Glutamatergic neuron (in vitro differentiated cells): ENCODE measurements around the gene ZDHHC4. TPM values are rescaled to one million over a fixed set of nuclear protein-coding genes. Genes with fewer than 3 reads are reported as not detected.

ENCODE experiments used
- DNase-seq: peaks from one replicate; pipeline ENCODE4 v3.0.0; 2022
- H3K27ac Mint-ChIP-seq: one replicate; pipeline ENCODE4 v1.8.0; 2020; ENCODE audit warnings: mild to moderate bottlenecking, mixed read lengths, inconsistent platforms; ENCODE audit not compliant: unreplicated experiment
- H3K27me3 Mint-ChIP-seq: one replicate; pipeline ENCODE4 v1.8.0; 2020; ENCODE audit warnings: mild to moderate bottlenecking, moderate library complexity, mixed read lengths, inconsistent platforms; ENCODE audit not compliant: unreplicated experiment
- H3K36me3 Mint-ChIP-seq: one replicate; pipeline ENCODE4 v1.8.0; 2020; ENCODE audit warnings: mild to moderate bottlenecking, mixed read lengths, inconsistent platforms; ENCODE audit not compliant: unreplicated experiment
- H3K4me1 Mint-ChIP-seq: one replicate; pipeline ENCODE4 v1.8.0; 2020; ENCODE audit warnings: mild to moderate bottlenecking, low read depth, mixed read lengths, inconsistent platforms; ENCODE audit not compliant: unreplicated experiment
- H3K4me3 Mint-ChIP-seq: one replicate; pipeline ENCODE4 v1.8.0; 2020; ENCODE audit warnings: mild to moderate bottlenecking, mixed read lengths, inconsistent platforms; ENCODE audit not compliant: unreplicated experiment
- H3K9me3 Mint-ChIP-seq: one replicate; pipeline ENCODE4 v1.8.0; 2020; ENCODE audit warnings: mild to moderate bottlenecking, moderate library complexity, mixed read lengths, inconsistent platforms; ENCODE audit not compliant: unreplicated experiment
- total RNA-seq: library from RNA; stranded (reverse); fragmentation: NEBNext Ultra II Directional; extraction: Animal tissue kit (Norgen Biotek cat#: 25700); gene quantifications from one replicate; pipeline ENCODE4 v1.2.1, GENCODE V29; 2021; ENCODE audit not compliant: unreplicated experiment
- TF ChIP-seq, protein P1 (sequence below): fragments of 200-600 bp; sonication (generic); IDR thresholded peaks from one replicate; pipeline ENCODE4 v1.5.0; 2021; ENCODE audit not compliant: partially characterized antibody, unreplicated experiment

ZDHHC4 gene
- total RNA-seq, 1 donor from 2014 or later = 60.5 TPM

DNA sequence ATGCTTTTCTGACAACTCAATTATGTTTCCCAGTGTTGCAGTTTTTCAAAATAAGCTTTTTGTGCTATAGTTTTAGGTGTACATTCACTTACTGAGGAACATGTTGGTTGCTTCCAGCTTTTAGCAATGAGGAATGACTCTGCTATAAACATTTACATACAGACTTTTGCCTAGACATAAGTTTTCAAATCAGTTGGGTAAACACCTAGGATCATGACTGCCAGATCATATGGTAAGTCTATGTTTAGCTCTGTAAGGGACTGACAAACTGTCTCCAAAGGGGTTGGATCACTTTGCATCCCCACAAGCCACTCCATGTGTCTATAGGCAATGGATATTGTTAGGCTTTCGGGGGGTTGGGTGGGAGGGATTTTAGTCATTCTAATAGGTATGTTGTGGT is 15.1 kb upstream of the ZDHHC4 start:
- DNase-seq = no peak
- Mint-ChIP-seq H3K36me3 (no peaks in the 10 kb centered on the region), H3K27me3 (peaks cover 4% of the 10 kb centered on the region), H3K4me1 (peaks cover 4% of the 10 kb centered on the region), H3K9me3 (no peaks in the 10 kb centered on the region), H3K4me3 (no peak overlapping the region), H3K27ac (no peak overlapping the region)
- TF ChIP-seq, protein P1, sequence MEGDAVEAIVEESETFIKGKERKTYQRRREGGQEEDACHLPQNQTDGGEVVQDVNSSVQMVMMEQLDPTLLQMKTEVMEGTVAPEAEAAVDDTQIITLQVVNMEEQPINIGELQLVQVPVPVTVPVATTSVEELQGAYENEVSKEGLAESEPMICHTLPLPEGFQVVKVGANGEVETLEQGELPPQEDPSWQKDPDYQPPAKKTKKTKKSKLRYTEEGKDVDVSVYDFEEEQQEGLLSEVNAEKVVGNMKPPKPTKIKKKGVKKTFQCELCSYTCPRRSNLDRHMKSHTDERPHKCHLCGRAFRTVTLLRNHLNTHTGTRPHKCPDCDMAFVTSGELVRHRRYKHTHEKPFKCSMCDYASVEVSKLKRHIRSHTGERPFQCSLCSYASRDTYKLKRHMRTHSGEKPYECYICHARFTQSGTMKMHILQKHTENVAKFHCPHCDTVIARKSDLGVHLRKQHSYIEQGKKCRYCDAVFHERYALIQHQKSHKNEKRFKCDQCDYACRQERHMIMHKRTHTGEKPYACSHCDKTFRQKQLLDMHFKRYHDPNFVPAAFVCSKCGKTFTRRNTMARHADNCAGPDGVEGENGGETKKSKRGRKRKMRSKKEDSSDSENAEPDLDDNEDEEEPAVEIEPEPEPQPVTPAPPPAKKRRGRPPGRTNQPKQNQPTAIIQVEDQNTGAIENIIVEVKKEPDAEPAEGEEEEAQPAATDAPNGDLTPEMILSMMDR = no peak

DNA sequence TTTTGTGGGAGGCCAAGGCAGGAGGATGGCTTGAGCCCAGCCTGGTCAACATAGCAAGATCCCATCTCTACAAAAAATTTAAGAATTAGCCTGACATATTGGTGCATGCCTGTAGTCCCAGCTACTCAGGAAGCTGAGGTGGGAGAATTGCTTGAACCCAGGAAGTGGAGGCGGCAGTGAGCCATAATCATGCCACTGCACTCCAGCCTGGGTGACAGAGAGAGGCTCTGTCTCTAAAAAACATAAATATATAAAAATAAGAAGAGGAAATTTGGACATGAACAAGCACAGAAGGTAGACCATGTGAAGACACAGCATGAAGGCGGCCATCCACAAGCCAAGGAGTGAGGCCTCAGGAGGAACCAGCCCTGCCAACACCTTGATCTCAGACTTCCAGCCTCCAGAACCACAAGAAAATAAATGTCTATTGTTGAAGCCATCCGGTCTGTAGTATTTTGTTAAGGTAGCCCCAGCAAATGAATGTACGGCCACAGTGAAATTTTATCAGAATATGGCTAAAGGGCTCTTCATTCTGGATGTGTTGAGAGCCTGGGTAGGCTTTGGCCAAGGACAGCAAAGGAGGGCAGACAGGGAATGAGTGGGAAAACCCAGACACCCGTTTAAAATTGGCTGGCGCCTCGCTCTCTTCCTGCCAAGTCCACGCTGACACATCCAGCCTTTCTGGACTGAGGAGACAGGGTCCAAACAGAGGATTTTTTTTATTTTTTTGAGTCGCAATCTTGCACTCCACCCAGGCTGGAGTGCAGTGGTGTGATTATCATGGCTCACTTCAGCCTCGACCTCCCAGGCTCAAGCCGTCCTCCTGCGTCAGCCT is 13.1 kb upstream of the ZDHHC4 start:
- peaks cover 2% of the 10 kb centered on the region for H3K27me3 Mint-ChIP-seq
- H3K4me1 Mint-ChIP-seq = peaks cover 4% of the 10 kb centered on the region
- no peaks in the 10 kb centered on the region for H3K9me3 Mint-ChIP-seq
- H3K27ac Mint-ChIP-seq = no peak overlapping the region
- H3K36me3 Mint-ChIP-seq = no peaks in the 10 kb centered on the region
- TF ChIP-seq, protein P1 = no peak
- H3K4me3 Mint-ChIP-seq = no peak overlapping the region
- no peak for DNase-seq

DNA sequence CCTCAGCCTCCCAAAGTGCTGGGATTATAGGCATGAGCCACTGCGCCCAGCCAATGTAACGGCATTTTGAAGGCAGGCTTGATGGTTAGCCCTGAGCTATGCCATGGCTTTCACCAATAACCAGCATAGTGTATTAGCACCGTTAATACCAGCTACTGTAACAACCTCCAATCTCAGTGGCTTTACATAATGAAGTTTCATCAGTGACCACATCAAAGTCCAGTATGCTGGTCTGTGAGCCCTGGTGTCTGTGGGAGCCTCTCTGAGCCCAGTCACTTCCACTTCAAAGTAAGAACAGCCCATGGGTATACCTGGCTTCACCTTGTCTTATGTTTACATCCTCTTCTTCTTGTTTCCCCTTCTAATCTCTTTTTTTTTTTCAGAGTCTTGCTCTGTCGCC is 11.6 kb upstream of the ZDHHC4 start:
- H3K4me1 Mint-ChIP-seq = no peaks in the 10 kb centered on the region
- peaks cover 2% of the 10 kb centered on the region for H3K27me3 Mint-ChIP-seq
- H3K4me3 Mint-ChIP-seq = no peak overlapping the region
- TF ChIP-seq, protein P1 = no peak
- no peak for DNase-seq
- H3K27ac Mint-ChIP-seq = no peak overlapping the region
- H3K9me3 Mint-ChIP-seq = no peaks in the 10 kb centered on the region
- no peaks in the 10 kb centered on the region for H3K36me3 Mint-ChIP-seq

DNA sequence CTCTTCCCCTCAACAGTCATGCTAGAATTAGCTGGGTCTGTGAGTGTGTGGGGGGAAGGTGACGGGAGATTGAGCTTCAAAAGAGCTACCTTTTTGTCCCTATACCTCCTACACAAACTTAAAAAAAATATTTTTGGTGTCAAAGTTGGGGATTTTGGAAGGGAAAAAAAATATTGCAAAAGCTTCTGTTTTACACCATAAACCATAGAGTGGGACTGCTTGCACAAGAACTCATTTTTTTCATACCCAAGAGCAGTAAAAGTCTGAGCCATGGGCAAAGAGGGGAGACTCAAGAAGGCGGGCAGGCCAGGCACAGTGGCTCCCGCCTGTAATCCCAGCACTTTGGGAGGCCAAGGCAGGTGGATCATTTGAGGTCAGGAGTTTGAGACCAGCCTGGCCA is 9.4 kb upstream of the ZDHHC4 start:
- Mint-ChIP-seq H3K27ac (no peak overlapping the region), H3K36me3 (no peaks in the 10 kb centered on the region), H3K4me3 (no peak overlapping the region), H3K9me3 (peaks cover 1% of the 10 kb centered on the region), H3K4me1 (no peaks in the 10 kb centered on the region), H3K27me3 (peaks cover 2% of the 10 kb centered on the region)
- DNase-seq = no peak
- TF ChIP-seq, protein P1 = no peak

DNA sequence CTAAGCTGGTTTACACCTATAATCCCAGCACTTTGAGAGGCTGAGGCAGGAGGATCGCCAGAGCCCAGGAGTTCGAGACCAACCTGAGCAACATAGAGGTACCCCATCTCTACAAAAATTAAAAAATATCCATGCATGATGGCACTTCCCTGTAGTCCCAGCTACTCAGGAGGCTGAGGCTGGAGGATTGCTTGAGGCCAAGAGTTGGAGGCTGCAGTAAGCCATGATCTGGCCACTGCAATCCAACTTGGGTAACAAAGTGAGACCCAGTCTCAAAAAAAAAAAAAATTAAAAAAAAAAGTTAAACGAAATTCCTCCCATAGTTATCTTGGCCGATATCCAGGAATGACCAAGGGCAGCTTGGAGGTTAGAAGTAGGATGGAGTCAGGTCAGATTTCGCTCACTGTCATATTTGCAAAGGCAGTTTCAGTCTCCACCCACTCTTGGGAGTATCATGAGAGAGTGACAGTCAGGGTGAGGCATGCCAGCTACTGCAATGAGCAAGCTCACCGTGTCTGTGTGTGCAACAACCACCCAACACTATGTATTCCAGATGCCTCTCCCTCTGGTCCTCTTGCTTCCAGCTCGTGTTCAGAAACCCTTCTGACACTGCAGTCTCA is 6.0 kb upstream of the ZDHHC4 start:
- Mint-ChIP-seq H3K4me3 (no peak overlapping the region), H3K27ac (no peak overlapping the region), H3K36me3 (no peaks in the 10 kb centered on the region), H3K27me3 (no peaks in the 10 kb centered on the region), H3K9me3 (peaks cover 2% of the 10 kb centered on the region), H3K4me1 (no peaks in the 10 kb centered on the region)
- TF ChIP-seq, protein P1 = no peak
- no peak for DNase-seq
